ENCODE results near the gene DAZ1.
"Not testable (repeated sequence)": the region's sequence is repeated elsewhere in the genome, so short reads cannot be mapped to it uniquely, and the experiment has no call there.

DAZ1 gene, protein sequence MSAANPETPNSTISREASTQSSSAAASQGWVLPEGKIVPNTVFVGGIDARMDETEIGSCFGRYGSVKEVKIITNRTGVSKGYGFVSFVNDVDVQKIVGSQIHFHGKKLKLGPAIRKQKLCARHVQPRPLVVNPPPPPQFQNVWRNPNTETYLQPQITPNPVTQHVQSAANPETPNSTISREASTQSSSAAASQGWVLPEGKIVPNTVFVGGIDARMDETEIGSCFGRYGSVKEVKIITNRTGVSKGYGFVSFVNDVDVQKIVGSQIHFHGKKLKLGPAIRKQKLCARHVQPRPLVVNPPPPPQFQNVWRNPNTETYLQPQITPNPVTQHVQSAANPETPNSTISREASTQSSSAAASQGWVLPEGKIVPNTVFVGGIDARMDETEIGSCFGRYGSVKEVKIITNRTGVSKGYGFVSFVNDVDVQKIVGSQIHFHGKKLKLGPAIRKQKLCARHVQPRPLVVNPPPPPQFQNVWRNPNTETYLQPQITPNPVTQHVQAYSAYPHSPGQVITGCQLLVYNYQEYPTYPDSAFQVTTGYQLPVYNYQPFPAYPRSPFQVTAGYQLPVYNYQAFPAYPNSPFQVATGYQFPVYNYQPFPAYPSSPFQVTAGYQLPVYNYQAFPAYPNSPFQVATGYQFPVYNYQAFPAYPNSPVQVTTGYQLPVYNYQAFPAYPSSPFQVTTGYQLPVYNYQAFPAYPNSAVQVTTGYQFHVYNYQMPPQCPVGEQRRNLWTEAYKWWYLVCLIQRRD

GRCh38 chrY:23198908-23199307, at the start of gene DAZ1:
DAZ1 (minus strand) TSS chrY:23199008; CDS start chrY:23198800, 208 bp downstream.
- DNase-seq (ENCODE audit: low spot score): not testable (repeated sequence)

- DNase-seq (ENCODE audit: low spot score): not testable (repeated sequence)
These were observed 20.4 kb upstream of the DAZ1 start, which contains the start of gene DAZ2 for GRCh38 chrY:23219233-23219632. DAZ2 (plus strand) TSS chrY:23219533; CDS start chrY:23219741, 208 bp downstream.

DNA sequence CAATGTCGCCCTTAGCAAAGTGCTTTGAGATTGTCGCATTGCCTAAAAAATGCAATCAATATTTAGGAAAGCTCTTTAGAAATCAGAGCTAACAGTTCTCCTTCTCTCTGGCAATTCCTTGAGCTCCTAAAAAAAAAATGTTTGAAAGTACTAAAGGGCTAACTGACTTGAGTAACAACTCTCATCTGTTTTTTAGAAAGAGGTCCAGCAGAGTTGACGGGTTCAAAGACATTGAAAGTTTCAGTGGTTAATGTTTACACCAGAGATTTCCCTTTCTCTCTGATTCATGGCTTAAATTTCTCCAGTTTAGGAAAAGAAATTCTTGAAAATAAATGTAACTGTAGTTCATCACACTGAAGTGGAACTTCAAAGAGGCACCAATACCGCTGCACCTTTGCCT, 11.9 kb upstream of the DAZ1 start:
- DNase-seq (ENCODE audit: low spot score): not testable (repeated sequence)

DNA sequence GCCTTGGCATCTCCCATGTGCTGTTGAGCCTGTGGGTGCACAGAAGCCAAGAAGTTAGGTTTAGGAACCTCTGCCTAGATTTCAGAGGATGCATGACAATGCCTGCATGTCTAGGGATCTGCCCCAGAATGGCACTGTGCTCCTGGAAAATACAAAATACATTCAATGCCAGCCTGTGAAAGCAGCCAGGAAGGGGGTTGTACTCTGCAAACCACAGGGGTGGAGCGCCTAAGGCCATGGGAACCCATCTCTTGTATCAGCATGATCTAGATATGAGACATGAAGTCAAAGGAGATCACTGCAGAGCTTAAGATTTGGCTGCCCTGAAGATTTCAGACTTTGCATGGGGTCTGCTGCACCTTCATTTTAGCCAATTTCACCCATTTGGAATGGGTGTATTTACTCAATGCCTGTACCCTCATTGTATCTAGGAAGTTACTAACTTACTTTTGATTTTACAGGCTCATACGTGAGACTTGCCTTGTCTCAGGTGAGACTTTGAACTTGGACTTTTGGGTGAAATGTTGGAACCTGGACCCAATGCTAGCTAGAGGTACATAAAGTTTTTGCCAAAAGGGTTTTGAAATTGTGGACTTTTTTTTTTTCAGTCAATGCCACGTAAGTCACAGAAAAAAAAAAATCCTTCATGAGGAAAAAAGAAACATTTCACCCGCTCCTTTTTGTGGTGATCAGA, 11.1 kb upstream of the DAZ1 start:
- DNase-seq (ENCODE audit: low spot score): not testable (repeated sequence)

GRCh38 chrY:23207455-23207854, 8.6 kb upstream of the DAZ1 start:
- not testable (repeated sequence) for DNase-seq (ENCODE audit: low spot score)

Data from COLO829 (cell line).